ENCODE data around the gene CEP120. TPM values are rescaled to one million over a fixed set of nuclear protein-coding genes. Genes with fewer than 3 reads are reported as not detected.
"Not testable (repeated sequence)": the region's sequence is repeated elsewhere in the genome, so short reads cannot be mapped to it uniquely, and the experiment has no call there.

Gene CEP120
- total and polyA plus RNA-seq, 12 donors, result 4.2 to 36.8 (median 19.1) TPM

- no peak overlapping the region for H3K4me3 ChIP-seq
- H3K36me3 ChIP-seq (replicated peaks in 1 of 2), result no peaks in the 10 kb centered on the region
- H3K27ac ChIP-seq, result no peak overlapping the region
- no peak for DNase-seq
- 57 to 67% (median 66%) methylated on average over 2 of the region's 2 CpGs for WGBS, 4 donors
- H3K9me3 ChIP-seq (replicated peaks in 1 of 3), result no peaks in the 10 kb centered on the region
- intact Hi-C loops (cut with DNase I), result no loop called here
- no peaks in the 10 kb centered on the region for H3K27me3 ChIP-seq
- no peaks in the 10 kb centered on the region for H3K4me1 ChIP-seq (replicated peaks in 1 of 2)
- TF ChIP-seq POLR2A (IDR thresholded peaks at IDR 0.05) (no peak), CTCF (IDR thresholded peaks at IDR 0.05) (no peak)
These were observed 82.3 kb downstream of the CEP120 start for GRCh38 chr5:123340928-123341327.

- H3K4me1 ChIP-seq (replicated peaks in 1 of 2); intact Hi-C loops (cut with DNase I); H3K9me3 ChIP-seq (replicated peaks in 1 of 3); H3K27me3 ChIP-seq; H3K36me3 ChIP-seq (replicated peaks in 1 of 2); H3K4me3 ChIP-seq; H3K27ac ChIP-seq; DNase-seq: not testable (repeated sequence)
- WGBS, 4 donors, result 64 to 77% (median 70%) methylated on average over 9 of the region's 9 CpGs
These were observed 114.8 kb downstream of the CEP120 start for GRCh38 chr5:123308377-123308776.

- H3K36me3 ChIP-seq (replicated peaks in 1 of 2), result no peaks in the 10 kb centered on the region
- no peak overlapping the region for H3K27ac ChIP-seq
- H3K4me3 ChIP-seq, result no peak overlapping the region
- intact Hi-C loops (cut with DNase I), result no loop called here
- TF ChIP-seq POLR2A (IDR thresholded peaks at IDR 0.05) (no peak), CTCF (IDR thresholded peaks at IDR 0.05) (no peak)
- WGBS, 4 donors, result 71 to 76% (median 73%) methylated on average over 4 of the region's 4 CpGs
- no peaks in the 10 kb centered on the region for H3K27me3 ChIP-seq
- H3K4me1 ChIP-seq (replicated peaks in 1 of 2), result no peaks in the 10 kb centered on the region
- DNase-seq, result no peak
- no peaks in the 10 kb centered on the region for H3K9me3 ChIP-seq (replicated peaks in 1 of 3)
These were observed 117.5 kb downstream of the CEP120 start for GRCh38 chr5:123305751-123306150.

- no peak for DNase-seq
- H3K27me3 ChIP-seq, result no peaks in the 10 kb centered on the region
- no peaks in the 10 kb centered on the region for H3K9me3 ChIP-seq (replicated peaks in 1 of 3)
- H3K4me1 ChIP-seq (replicated peaks in 1 of 2), result no peaks in the 10 kb centered on the region
- TF ChIP-seq CTCF (IDR thresholded peaks at IDR 0.05), result no peak
- no peak for TF ChIP-seq POLR2A (IDR thresholded peaks at IDR 0.05)
- no peaks in the 10 kb centered on the region for H3K36me3 ChIP-seq (replicated peaks in 1 of 2)
- intact Hi-C loops (cut with DNase I), result no loop called here
- H3K27ac ChIP-seq, result no peak overlapping the region
- H3K4me3 ChIP-seq, result no peak overlapping the region
These were observed 118.4 kb downstream of the CEP120 start for GRCh38 chr5:123304777-123305316.

GRCh38 chr5:123303802-123304201 lies 119.4 kb downstream of the CEP120 start:
- no peaks in the 10 kb centered on the region for H3K4me1 ChIP-seq (replicated peaks in 1 of 2)
- no peaks in the 10 kb centered on the region for H3K9me3 ChIP-seq (replicated peaks in 1 of 3)
- no peaks in the 10 kb centered on the region for H3K27me3 ChIP-seq
- TF ChIP-seq POLR2A (IDR thresholded peaks at IDR 0.05) (no peak), CTCF (IDR thresholded peaks at IDR 0.05) (no peak)
- no peak for DNase-seq
- no peak overlapping the region for H3K4me3 ChIP-seq
- WGBS, 4 donors, result 62 to 71% (median 65%) methylated on average over 3 of the region's 3 CpGs
- intact Hi-C loops (cut with DNase I), result no loop called here
- H3K27ac ChIP-seq, result no peak overlapping the region
- H3K36me3 ChIP-seq (replicated peaks in 1 of 2), result no peaks in the 10 kb centered on the region

Data from adrenal gland (tissue), 12 donors.